Measurements from ENCODE around the gene DGKD.

Gene DGKD

GRCh38 chr2:233486778-233487552 is 132.7 kb downstream of the DGKD start:
- Histone ChIP-seq H4K20me1 (ENCODE audit: insufficient read depth) (no peaks in the 10 kb centered on the region), H2AFZ (ENCODE audit: low read depth) (no peak overlapping the region), H3K4me2 (no peak overlapping the region), H3K4me1 (ENCODE audit: low read depth, poor library complexity, severe bottlenecking) (no peaks in the 10 kb centered on the region), H3K36me3 (ENCODE audit: insufficient read depth) (no peaks in the 10 kb centered on the region), H3K4me3 (IDR thresholded peaks at IDR 0.05; ENCODE audit: insufficient read depth, low read depth, low read length) (no peak overlapping the region), H3K79me2 (ENCODE audit: insufficient read depth, low read depth) (no peaks in the 10 kb centered on the region), H3K27ac (no peak overlapping the region), H3K9ac (no peak overlapping the region), H3K27me3 (ENCODE audit: insufficient read depth, low read depth) (no peaks in the 10 kb centered on the region)
- TF ChIP-seq, protein P1, sequence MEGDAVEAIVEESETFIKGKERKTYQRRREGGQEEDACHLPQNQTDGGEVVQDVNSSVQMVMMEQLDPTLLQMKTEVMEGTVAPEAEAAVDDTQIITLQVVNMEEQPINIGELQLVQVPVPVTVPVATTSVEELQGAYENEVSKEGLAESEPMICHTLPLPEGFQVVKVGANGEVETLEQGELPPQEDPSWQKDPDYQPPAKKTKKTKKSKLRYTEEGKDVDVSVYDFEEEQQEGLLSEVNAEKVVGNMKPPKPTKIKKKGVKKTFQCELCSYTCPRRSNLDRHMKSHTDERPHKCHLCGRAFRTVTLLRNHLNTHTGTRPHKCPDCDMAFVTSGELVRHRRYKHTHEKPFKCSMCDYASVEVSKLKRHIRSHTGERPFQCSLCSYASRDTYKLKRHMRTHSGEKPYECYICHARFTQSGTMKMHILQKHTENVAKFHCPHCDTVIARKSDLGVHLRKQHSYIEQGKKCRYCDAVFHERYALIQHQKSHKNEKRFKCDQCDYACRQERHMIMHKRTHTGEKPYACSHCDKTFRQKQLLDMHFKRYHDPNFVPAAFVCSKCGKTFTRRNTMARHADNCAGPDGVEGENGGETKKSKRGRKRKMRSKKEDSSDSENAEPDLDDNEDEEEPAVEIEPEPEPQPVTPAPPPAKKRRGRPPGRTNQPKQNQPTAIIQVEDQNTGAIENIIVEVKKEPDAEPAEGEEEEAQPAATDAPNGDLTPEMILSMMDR (conservative IDR thresholded peaks at IDR 0.05; ENCODE audit: low read depth, low read length), result no peak

DNA sequence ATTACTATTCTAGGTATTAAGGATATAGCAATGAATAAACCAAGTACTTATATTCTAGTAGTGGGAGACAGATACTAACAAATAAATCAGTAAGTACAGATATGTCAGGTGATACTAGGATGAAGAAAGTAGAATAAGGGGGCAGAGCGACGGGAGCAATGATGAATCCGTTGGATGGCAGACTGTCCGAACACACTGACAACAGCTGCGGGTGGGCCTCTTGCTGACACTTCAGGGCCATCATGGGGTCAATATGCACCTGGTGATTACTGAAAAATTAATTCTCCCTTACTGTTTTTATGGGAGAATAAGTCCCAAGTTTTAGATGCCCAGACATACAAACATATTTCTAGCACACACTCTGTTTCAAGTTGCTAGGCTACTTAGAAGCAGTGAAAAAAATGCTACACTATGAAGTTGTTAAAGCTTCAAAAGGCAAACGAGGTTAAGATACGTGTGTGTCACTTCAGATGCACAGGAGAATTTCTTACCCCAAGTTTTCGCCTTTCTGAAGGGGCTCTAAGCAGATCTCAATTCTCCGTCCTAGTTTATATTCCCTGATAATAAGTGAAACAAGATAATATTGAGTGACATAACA is 133.6 kb downstream of the DGKD start:
- Histone ChIP-seq H3K4me1 (ENCODE audit: low read depth, poor library complexity, severe bottlenecking) (no peaks in the 10 kb centered on the region), H3K27me3 (ENCODE audit: insufficient read depth, low read depth) (no peaks in the 10 kb centered on the region), H3K4me3 (IDR thresholded peaks at IDR 0.05; ENCODE audit: insufficient read depth, low read depth, low read length) (no peak overlapping the region), H3K4me2 (no peak overlapping the region), H3K9ac (no peak overlapping the region), H3K79me2 (ENCODE audit: insufficient read depth, low read depth) (no peaks in the 10 kb centered on the region), H3K36me3 (ENCODE audit: insufficient read depth) (no peaks in the 10 kb centered on the region), H2AFZ (ENCODE audit: low read depth) (no peak overlapping the region), H3K27ac (no peak overlapping the region), H4K20me1 (ENCODE audit: insufficient read depth) (no peaks in the 10 kb centered on the region)
- TF ChIP-seq, protein P1 (conservative IDR thresholded peaks at IDR 0.05; ENCODE audit: low read depth, low read length), result no peak

- Histone ChIP-seq H3K4me2 (no peak overlapping the region), H3K4me3 (IDR thresholded peaks at IDR 0.05; ENCODE audit: insufficient read depth, low read depth, low read length) (no peak overlapping the region), H3K4me1 (ENCODE audit: low read depth, poor library complexity, severe bottlenecking) (no peaks in the 10 kb centered on the region), H2AFZ (ENCODE audit: low read depth) (no peak overlapping the region), H3K27ac (no peak overlapping the region), H3K36me3 (ENCODE audit: insufficient read depth) (no peaks in the 10 kb centered on the region), H3K27me3 (ENCODE audit: insufficient read depth, low read depth) (no peaks in the 10 kb centered on the region), H3K9ac (no peak overlapping the region), H3K79me2 (ENCODE audit: insufficient read depth, low read depth) (no peaks in the 10 kb centered on the region), H4K20me1 (ENCODE audit: insufficient read depth) (no peaks in the 10 kb centered on the region)
- TF ChIP-seq, protein P1 (conservative IDR thresholded peaks at IDR 0.05; ENCODE audit: low read depth, low read length), result no peak
Observed at GRCh38 chr2:233489143-233489542, 134.8 kb downstream of the DGKD start.

DNA sequence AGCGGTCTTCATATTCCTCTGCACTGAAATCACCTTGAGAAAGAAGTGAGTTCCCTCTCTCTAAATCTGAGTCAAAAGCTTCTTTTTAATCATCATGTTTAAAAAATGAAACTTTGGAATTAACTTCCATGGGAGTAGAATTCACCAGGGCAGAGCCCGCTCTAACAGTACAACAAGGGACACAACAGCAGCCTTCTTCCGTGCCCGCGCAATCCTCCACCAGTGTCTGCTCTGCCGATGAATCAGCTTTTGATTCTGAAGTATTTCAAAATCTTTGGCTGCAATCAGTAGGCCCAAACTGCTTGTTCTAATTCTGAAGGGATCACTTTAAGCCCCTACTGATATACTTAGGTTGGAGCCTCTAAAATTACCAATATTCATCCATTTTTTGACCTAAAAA is 135.4 kb downstream of the DGKD start:
- no peaks in the 10 kb centered on the region for H3K79me2 ChIP-seq (ENCODE audit: insufficient read depth, low read depth)
- H2AFZ ChIP-seq (ENCODE audit: low read depth), result no peak overlapping the region
- H4K20me1 ChIP-seq (ENCODE audit: insufficient read depth), result no peaks in the 10 kb centered on the region
- no peaks in the 10 kb centered on the region for H3K27me3 ChIP-seq (ENCODE audit: insufficient read depth, low read depth)
- no peaks in the 10 kb centered on the region for H3K4me1 ChIP-seq (ENCODE audit: low read depth, poor library complexity, severe bottlenecking)
- H3K9ac ChIP-seq, result no peak overlapping the region
- no peak overlapping the region for H3K4me3 ChIP-seq (IDR thresholded peaks at IDR 0.05; ENCODE audit: insufficient read depth, low read depth, low read length)
- no peak overlapping the region for H3K4me2 ChIP-seq
- H3K27ac ChIP-seq, result no peak overlapping the region
- H3K36me3 ChIP-seq (ENCODE audit: insufficient read depth), result no peaks in the 10 kb centered on the region
- TF ChIP-seq, protein P1 (conservative IDR thresholded peaks at IDR 0.05; ENCODE audit: low read depth, low read length), result no peak

Data from KMS-11 (cell line).